H54 (cell line): Measurements from ENCODE around the gene NEDD1.

Source experiments
- DNase-seq: peaks from one replicate; pipeline ENCODE4 v3.0.0; 2011; ENCODE audit warnings: low spot score, mixed read lengths; ENCODE audit not compliant: insufficient read length
- FAIRE-seq: peaks from 3 replicates; lab custom pipeline; 2011; peaks lifted over from hg19 to GRCh38; lab: Jason Lieb, UNC
- POLR2A ChIP-seq: IDR thresholded peaks from 2 replicates; pipeline ENCODE4 v1.6.1; 2011; ENCODE audit warnings: low read depth, mild to moderate bottlenecking, low read length

Gene NEDD1

GRCh38 chr12:96881608-96882007 lies 25.4 kb upstream of the NEDD1 start:
- no peak for FAIRE-seq
- no peak for DNase-seq
- no peak for TF ChIP-seq POLR2A

GRCh38 chr12:96882862-96883261 lies 24.2 kb upstream of the NEDD1 start:
- DNase-seq (no peak), FAIRE-seq (no peak)
- TF ChIP-seq POLR2A: no peak

- no peak for TF ChIP-seq POLR2A
- FAIRE-seq (no peak), DNase-seq (no peak)
Measured at GRCh38 chr12:96883571-96883970, 23.5 kb upstream of the NEDD1 start.

GRCh38 chr12:96886998-96887677 lies 19.9 kb upstream of the NEDD1 start:
- no peak for DNase-seq
- no peak for FAIRE-seq
- TF ChIP-seq POLR2A: no peak

- TF ChIP-seq POLR2A: no peak
- DNase-seq (peak; percentile 16), FAIRE-seq (peak; percentile 90)
Measured at GRCh38 chr12:96889273-96889933, 17.7 kb upstream of the NEDD1 start.

GRCh38 chr12:96890331-96890730 lies 16.7 kb upstream of the NEDD1 start:
- FAIRE-seq: no peak

GRCh38 chr12:96892104-96892503 lies 15.0 kb upstream of the NEDD1 start:
- TF ChIP-seq POLR2A: no peak
- FAIRE-seq: no peak
- no peak for DNase-seq

More at GRCh38 chr12:96890331-96890730, 16.7 kb upstream of the NEDD1 start:
- no peak for TF ChIP-seq POLR2A
- DNase-seq: no peak

- TF ChIP-seq POLR2A: no peak
- FAIRE-seq: no peak
- no peak for DNase-seq
Measured at GRCh38 chr12:96897421-96897820, 9.6 kb upstream of the NEDD1 start.

- TF ChIP-seq POLR2A: no peak
- DNase-seq (no peak), FAIRE-seq (no peak)
Measured at GRCh38 chr12:96901175-96901574, 5.9 kb upstream of the NEDD1 start.

GRCh38 chr12:96902076-96902475 lies 5.0 kb upstream of the NEDD1 start:
- FAIRE-seq: no peak
- no peak for DNase-seq
- TF ChIP-seq POLR2A: no peak

GRCh38 chr12:96906498-96906848 lies 584 bp upstream of the NEDD1 start:
- DNase-seq (no peak), FAIRE-seq (no peak)
- TF ChIP-seq POLR2A: no peak

GRCh38 chr12:96907671-96908422 lies 790 bp downstream of the NEDD1 start:
- peak; percentile 82 for FAIRE-seq
- no peak for DNase-seq
- TF ChIP-seq POLR2A: no peak

- TF ChIP-seq POLR2A: no peak
- DNase-seq (no peak), FAIRE-seq (no peak)
Measured at GRCh38 chr12:96908423-96908675, 1.3 kb downstream of the NEDD1 start.

GRCh38 chr12:96912261-96912660 lies 5.2 kb downstream of the NEDD1 start:
- DNase-seq: no peak
- TF ChIP-seq POLR2A: no peak

More at GRCh38 chr12:96912261-96912660, 5.2 kb downstream of the NEDD1 start:
- FAIRE-seq: no peak
